ENCODE measurements around the gene NAP1L4.

The NAP1L4 gene

GRCh38 chr11:2992234-2992996 is at the start of gene NAP1L4:
Gene NAP1L4, minus strand, starts transcription at chr11:2992329. Its CDS starts 13,109 bp downstream, at chr11:2979220.
- DNase-seq (ENCODE audit: low read depth, low spot score) = peak; percentile 99

GRCh38 chr11:3040881-3041280 is 48.8 kb upstream of the NAP1L4 start:
- no peak for DNase-seq (ENCODE audit: low read depth, low spot score)

- no peak for DNase-seq (ENCODE audit: low read depth, low spot score)
Observed at GRCh38 chr11:3037945-3038271, 45.8 kb upstream of the NAP1L4 start.

- DNase-seq (ENCODE audit: low read depth, low spot score) = peak; percentile 88
Observed at GRCh38 chr11:3037040-3037944, 45.2 kb upstream of the NAP1L4 start.

GRCh38 chr11:3036419-3036818 is 44.3 kb upstream of the NAP1L4 start:
- DNase-seq (ENCODE audit: low read depth, low spot score) = no peak

- DNase-seq (ENCODE audit: low read depth, low spot score) = no peak
Observed at GRCh38 chr11:3035333-3035732, 43.2 kb upstream of the NAP1L4 start.

GRCh38 chr11:3030289-3031070 is 38.4 kb upstream of the NAP1L4 start:
- DNase-seq (ENCODE audit: low read depth, low spot score) = no peak

GRCh38 chr11:3028813-3029212 is 36.7 kb upstream of the NAP1L4 start:
- DNase-seq (ENCODE audit: low read depth, low spot score) = no peak

- no peak for DNase-seq (ENCODE audit: low read depth, low spot score)
Observed at GRCh38 chr11:3026803-3027202, 34.7 kb upstream of the NAP1L4 start.

GRCh38 chr11:3022982-3023381 is 30.9 kb upstream of the NAP1L4 start:
- DNase-seq (ENCODE audit: low read depth, low spot score) = peak; percentile 62

GRCh38 chr11:3022300-3022967 is 30.3 kb upstream of the NAP1L4 start:
- DNase-seq (ENCODE audit: low read depth, low spot score) = no peak

- DNase-seq (ENCODE audit: low read depth, low spot score) = peak; percentile 70
Observed at GRCh38 chr11:3021125-3021524, 29.0 kb upstream of the NAP1L4 start.

- DNase-seq (ENCODE audit: low read depth, low spot score) = no peak
Observed at GRCh38 chr11:3020011-3020410, 27.9 kb upstream of the NAP1L4 start.

GRCh38 chr11:3018596-3018995 is 26.5 kb upstream of the NAP1L4 start:
- no peak for DNase-seq (ENCODE audit: low read depth, low spot score)

GRCh38 chr11:3016861-3017260 is 24.7 kb upstream of the NAP1L4 start:
- no peak for DNase-seq (ENCODE audit: low read depth, low spot score)

- no peak for DNase-seq (ENCODE audit: low read depth, low spot score)
Observed at GRCh38 chr11:3015796-3016195, 23.7 kb upstream of the NAP1L4 start.

- DNase-seq (ENCODE audit: low read depth, low spot score) = no peak
Observed at GRCh38 chr11:3014943-3015342, 22.8 kb upstream of the NAP1L4 start.

GRCh38 chr11:3014057-3014938 is 22.2 kb upstream of the NAP1L4 start:
- DNase-seq (ENCODE audit: low read depth, low spot score) = no peak

GRCh38 chr11:3011891-3012885 is 20.1 kb upstream of the NAP1L4 start:
- no peak for DNase-seq (ENCODE audit: low read depth, low spot score)

Measured in astrocyte of the hippocampus (primary cell).